Panc1 (cell line): ENCODE results near the gene IQCH. TPM values are rescaled to one million over a fixed set of nuclear protein-coding genes. Genes with fewer than 3 reads are reported as not detected.

ENCODE experiments used
- ATAC-seq: fragments of 200-7000 bp; cut with Tn5 transposase; 2 replicates; pipeline ENCODE4 v1.9.1; 2020; ENCODE audit warnings: mild to moderate bottlenecking, moderate library complexity
- BruUV-seq: library from RNA; stranded (reverse); fragments of 400-500 nt; replicated peaks from 2 replicates; lab custom pipeline; 2021; lab: Mats Ljungman, UMichigan
- CTCF ChIA-PET: fragments of 300-600 bp; sonication (Branson Sonifier 250); formaldehyde crosslinking; loops from one replicate; lab custom pipeline; 2022; ENCODE audit warnings: antibody characterized with exemption; lab: Charles Lee
- POLR2A ChIA-PET: fragments of 300-600 bp; sonication (Branson Sonifier 250); formaldehyde crosslinking; loops from one replicate; lab custom pipeline; 2022; ENCODE audit warnings: antibody characterized with exemption; lab: Charles Lee
- DNase-seq: peaks from one replicate; pipeline ENCODE4 v3.0.0-alpha.2; 2010; ENCODE audit warnings: low read depth, low spot score
- H3K27ac ChIP-seq: 2 replicates; pipeline ENCODE4 v1.5.1; 2011; ENCODE audit warnings: mild to moderate bottlenecking, low read length, inconsistent platforms
- H3K27me3 ChIP-seq: fragments of 200-500 bp; sonication (Bioruptor generic); 2 replicates; pipeline ENCODE4 v1.6.0; 2014; ENCODE audit warnings: low read length, inconsistent platforms; ENCODE audit not compliant: control insufficient read depth, insufficient read depth
- H3K36me3 ChIP-seq: fragments of 200-500 bp; sonication (Bioruptor generic); 2 replicates; pipeline ENCODE4 v1.5.1; 2014; ENCODE audit warnings: inconsistent platforms, mild to moderate bottlenecking, low read length, moderate library complexity; ENCODE audit not compliant: control insufficient read depth, insufficient read depth
- H3K4me1 ChIP-seq: 2 replicates; pipeline ENCODE4 v1.5.1; 2011; ENCODE audit warnings: inconsistent platforms, mild to moderate bottlenecking, low read length, moderate library complexity; ENCODE audit not compliant: control insufficient read depth, insufficient read depth
- H3K4me3 ChIP-seq, 2 experiments: 2 replicates each; pipeline ENCODE4 v1.5.1; 2011 to 2012; ENCODE audit warnings: low read depth in 2 of 2, low read length in 2 of 2, mild to moderate bottlenecking in 2 of 2, inconsistent platforms in 1 of 2, moderate library complexity in 1 of 2
- H3K9me3 ChIP-seq: fragments of 200-500 bp; sonication (Bioruptor generic); 2 replicates; pipeline ENCODE4 v1.5.1; 2014; ENCODE audit warnings: low read depth, mild to moderate bottlenecking, inconsistent platforms, low read length, moderate library complexity; ENCODE audit not compliant: control insufficient read depth, insufficient read depth
- CTCF ChIP-seq: fragments of 450-650 bp; IDR thresholded peaks from 2 replicates; pipeline ENCODE4 v1.5.1; 2017; ENCODE audit warnings: mild to moderate bottlenecking
- POLR2AphosphoS5 ChIP-seq: IDR thresholded peaks from 2 replicates; pipeline ENCODE4 v1.6.1; 2012; ENCODE audit warnings: mild to moderate bottlenecking, low read depth, low read length, moderate library complexity
- REST ChIP-seq, 2 experiments: IDR thresholded peaks; 2 replicates each; pipeline ENCODE4 v1.6.1; 2011 to 2012; ENCODE audit warnings: low read depth in 2 of 2, control low read depth in 1 of 2, low read length in 1 of 2, mild to moderate bottlenecking in 1 of 2, moderate library complexity in 1 of 2; ENCODE audit not compliant: insufficient read depth in 1 of 2
- SIN3A ChIP-seq: IDR thresholded peaks from 2 replicates; pipeline ENCODE4 v1.6.1; 2012; ENCODE audit warnings: low read depth, mild to moderate bottlenecking, low read length, moderate library complexity, borderline replicate concordance; ENCODE audit not compliant: insufficient read depth
- TCF7L2 ChIP-seq: IDR thresholded peaks from 2 replicates; pipeline ENCODE4 v1.6.1; 2011; ENCODE audit warnings: mild to moderate bottlenecking, low read depth, low read length, inconsistent platforms
- in situ Hi-C: cut with HindIII; loops from 2 replicates; pipeline ENCODE4 v1.10.0; 2016; ENCODE audit warnings: low sequenced_read_pairs, low pct_unique_long_range_greater_than_20kb
- intact Hi-C: fragments of 100-400 bp; cut with micrococcal nuclease; formaldehyde crosslinking; loops from one replicate; pipeline ENCODE4 v1.10.0; 2022; ENCODE audit not compliant: unreplicated experiment
- total RNA-seq: library from RNA; stranded (reverse); gene quantifications from one replicate; pipeline ENCODE4 v1.2.1, GENCODE V29; 2021; ENCODE audit not compliant: unreplicated experiment

The IQCH gene
- total RNA-seq, 1 experiment from 2014 or later: 3.9 TPM

- no TSS peak for BruUV-seq
- ChIA-PET CTCF (no interaction called here), POLR2A (no interaction called here)
- TF ChIP-seq CTCF (no peak), TCF7L2 (no peak), REST (IDR thresholded peaks at IDR 0.05; ENCODE audit: insufficient read depth in 1 of 2, low read depth in 2 of 2, low read length in 1 of 2) (no peak), POLR2AphosphoS5 (no peak), SIN3A (no peak)
- Histone ChIP-seq H3K4me3 (no peak overlapping the region), H3K36me3 (no peaks in the 10 kb centered on the region), H3K4me1 (no peaks in the 10 kb centered on the region), H3K27ac (no peak overlapping the region), H3K27me3 (no peaks in the 10 kb centered on the region; the same call in 1 of the 2 replicates), H3K9me3 (no peaks in the 10 kb centered on the region)
- DNase-seq (no peak), ATAC-seq (no peak)
- intact Hi-C loops: no loop called here
- in situ Hi-C loops: no loop called here
Measured at GRCh38 chr15:67481680-67482079, 227.1 kb downstream of the IQCH start.

GRCh38 chr15:67495585-67495984 is 241.0 kb downstream of the IQCH start:
- ATAC-seq: no peak

More at GRCh38 chr15:67495585-67495984, 241.0 kb downstream of the IQCH start:
- intact Hi-C loops (no loop called here), in situ Hi-C loops (no loop called here)
- Histone ChIP-seq H3K36me3 (no peaks in the 10 kb centered on the region), H3K4me1 (no peaks in the 10 kb centered on the region), H3K27ac (no peak overlapping the region), H3K27me3 (no peaks in the 10 kb centered on the region), H3K4me3 (no peak overlapping the region), H3K9me3 (no peaks in the 10 kb centered on the region)
- TF ChIP-seq POLR2AphosphoS5 (no peak), TCF7L2 (no peak), CTCF (no peak), SIN3A (no peak)
- ChIA-PET POLR2A (no interaction called here), CTCF (no interaction called here)
- no peak for DNase-seq
- no TSS peak for BruUV-seq
